Lung (tissue), 16 donors: ENCODE results near the gene DDX24. TPM values are rescaled to one million over a fixed set of nuclear protein-coding genes. Genes with fewer than 3 reads are reported as not detected.

Experiments
- ATAC-seq: fragments of 200-7000 bp; cut with Tn5 transposase; one replicate; pipeline ENCODE4 v1.9.1; 2020; ENCODE audit warnings: moderate number of reproducible peaks; ENCODE audit not compliant: insufficient read depth, low FRiP score
- DNase-seq, 3 donors: peaks; one replicate each; pipeline ENCODE4 v3.0.0-alpha.2; 2013 to 2017
- H3K27ac ChIP-seq, 2 donors: one replicate each; pipeline ENCODE4 v1.5.1; 2013; ENCODE audit warnings: mild to moderate bottlenecking in 2 of 2, moderate library complexity in 2 of 2, control low read depth in 1 of 2, inconsistent platforms in 1 of 2, low read depth in 1 of 2, low read length in 1 of 2
- H3K27me3 ChIP-seq, 3 donors: one replicate each; pipeline ENCODE4 v1.5.1; 2013; ENCODE audit warnings: low read length in 2 of 3; ENCODE audit not compliant: control insufficient read depth in 3 of 3, insufficient read depth in 3 of 3
- H3K36me3 ChIP-seq, 4 donors: one replicate each; pipeline ENCODE4 v1.5.1; 2013; ENCODE audit warnings: low read length in 4 of 4, mild to moderate bottlenecking in 1 of 4, moderate library complexity in 1 of 4; ENCODE audit not compliant: control insufficient read depth in 4 of 4, insufficient read depth in 4 of 4
- H3K4me1 ChIP-seq, 5 donors: one replicate each; pipeline ENCODE4 v1.5.1; 2013; ENCODE audit warnings: low read length in 5 of 5, mild to moderate bottlenecking in 2 of 5, moderate library complexity in 1 of 5; ENCODE audit not compliant: control insufficient read depth in 5 of 5, insufficient read depth in 5 of 5
- H3K4me3 ChIP-seq: one replicate; pipeline ENCODE4 v1.5.1; 2013; ENCODE audit warnings: mild to moderate bottlenecking, control low read depth, moderate library complexity
- H3K9ac ChIP-seq, 2 donors: one replicate each; pipeline ENCODE4 v1.5.1; 2013; ENCODE audit warnings: low read length in 2 of 2, control low read depth in 1 of 2; ENCODE audit not compliant: insufficient read depth in 1 of 2
- H3K9me3 ChIP-seq, 4 donors: one replicate each; pipeline ENCODE4 v1.5.1; 2013; ENCODE audit warnings: low read length in 3 of 4, mild to moderate bottlenecking in 1 of 4, moderate library complexity in 1 of 4; ENCODE audit not compliant: control insufficient read depth in 4 of 4, insufficient read depth in 3 of 4
- CTCF ChIP-seq: IDR thresholded peaks from 2 replicates; pipeline ENCODE4 v1.5.1; 2012; ENCODE audit warnings: mild to moderate bottlenecking; ENCODE audit errors: control extremely low read depth, extremely low read depth
- WGBS, 2 donors: extraction: QIAGEN DNeasy Blood & Tissue Kit; methylation state at CpG; one replicate each; pipeline ENCODE4 v1.1.7; 2013; 5-methylcytosine and 5-hydroxymethylcytosine counted together
- long read RNA-seq, 5 donors: transcript quantifications; one replicate each; lab custom pipeline, GENCODE V29; 2026
- polyA plus RNA-seq, 2 donors: library from polyadenylated mRNA; stranded (reverse); fragments of 200-250 nt; gene quantifications; one replicate each; pipeline ENCODE4 v1.2.1, GENCODE V29; 2013
- total RNA-seq, 2 donors: library from RNA; depleted of rRNA in 1 of 2; stranded (reverse); fragments of >200 nt in 1 of 2; gene quantifications; one replicate each; pipeline ENCODE4 v1.2.1, GENCODE V29; 2014 to 2021
- donor health status: control.
- donor health status: control.
- donor health status: Bipolar disorder and iron deficiency.
- donor health status: healthy.
- donor health status: DM: yes; HTN: yes; CAD: no.

Gene DDX24
- 100 to 1,000 TPM; 116 to 138 TPM for total RNA-seq
- 10 to 100 TPM; 78.4 to 98.9 TPM for polyA plus RNA-seq
- long read RNA-seq, donor 1, full-length matches to known transcripts = 49 of 76 reads
- long read RNA-seq, donor 1, partial matches to known transcripts = 27 of 76 reads
- long read RNA-seq, donor 1, other reads (novel, unspliced or antisense) = 0 of 76 reads
- long read RNA-seq, donor 2, transcript DDX24-206 (2 exons, 810 nt) = major isoform, 29 of 50 reads
- long read RNA-seq, donor 2, partial matches to known transcripts = 20 of 50 reads
- long read RNA-seq, donor 2, other reads (novel, unspliced or antisense) = 0 of 50 reads
- long read RNA-seq, donor 3, full-length matches to known transcripts = 57 of 57 reads
- long read RNA-seq, donor 3, partial matches to known transcripts = 0 of 57 reads
- long read RNA-seq, donor 3, other reads (novel, unspliced or antisense) = 0 of 57 reads
- long read RNA-seq, donor 4, transcript DDX24-206 (2 exons, 810 nt) = major isoform, 25 of 44 reads
- long read RNA-seq, donor 4, partial matches to known transcripts = 15 of 44 reads
- long read RNA-seq, donor 4, other reads (novel, unspliced or antisense) = 0 of 44 reads
- long read RNA-seq, donor 5, full-length matches to known transcripts = 78 of 117 reads
- long read RNA-seq, donor 5, partial matches to known transcripts = 39 of 117 reads
- long read RNA-seq, donor 5, other reads (novel, unspliced or antisense) = 0 of 117 reads

GRCh38 chr14:94080621-94081385 is at the start of gene DDX24, which contains the start of gene IFI27L1:
DDX24 (minus strand) TSS chr14:94081202; CDS start chr14:94079742, 1,460 bp downstream.
IFI27L1 (plus strand) TSS chr14:94081310; CDS start chr14:94096938, 15,628 bp downstream.
- Histone ChIP-seq H3K9me3 (peaks cover 0 to 2% (median 0%) of the 10 kb centered on the region in 4 donors), H3K9ac (peak within 1 kb of the TSS; percentile 89 to 93), H3K27ac (peak within 1 kb of the TSS; percentile 85 to 97), H3K4me3 (peak within 1 kb of the TSS; percentile 93), H3K4me1 (peaks cover 6 to 40% (median 25%) of the 10 kb centered on the region in 5 donors), H3K36me3 (peaks cover 6 to 20% (median 16%) of the 10 kb centered on the region in 4 donors), H3K27me3 (no peaks in the 10 kb centered on the region)
- DNase-seq (peak; percentile 96 to 98 (median 97)), ATAC-seq (peak; percentile 98)
- TF ChIP-seq CTCF = no peak
- 0% methylated on average over 77 of the region's 77 CpGs for WGBS, 2 donors

- peak overlapping the region in 1 of 2 donors; percentile 45 for H3K9ac ChIP-seq
- peaks cover 0 to 6% (median 0%) of the 10 kb centered on the region in 4 donors for H3K36me3 ChIP-seq
- peak overlapping the region in 1 of 2 donors; percentile 88 for H3K27ac ChIP-seq
- H3K9me3 ChIP-seq = no peaks in the 10 kb centered on the region
- DNase-seq (peak; percentile 31 to 77 (median 67)), ATAC-seq (peak; percentile 60)
- H3K4me3 ChIP-seq = peak overlapping the region; percentile 24
- H3K27me3 ChIP-seq = peaks cover 0 to 2% (median 2%) of the 10 kb centered on the region in 3 donors
- no peak for TF ChIP-seq CTCF
- peaks cover 0 to 18% (median 5%) of the 10 kb centered on the region in 5 donors for H3K4me1 ChIP-seq
- WGBS, 2 donors = 0 to 2% methylated on average over 12 of the region's 12 CpGs
Observed at GRCh38 chr14:94129758-94130414, 48.9 kb upstream of the DDX24 start.

GRCh38 chr14:94129111-94129757 is 48.2 kb upstream of the DDX24 start, which contains the start of gene IFI27L2:
IFI27L2 (minus strand) TSS chr14:94129604; CDS start chr14:94129564, 40 bp downstream.
- ATAC-seq (peak; percentile 85), DNase-seq (peak; percentile 89 to 93 (median 91))
- Histone ChIP-seq H3K27ac (peak within 1 kb of the TSS; percentile 88 to 92), H3K36me3 (peaks cover 0 to 6% (median 0%) of the 10 kb centered on the region in 4 donors), H3K27me3 (peaks cover 0 to 2% (median 0%) of the 10 kb centered on the region in 3 donors), H3K4me1 (peaks cover 0 to 18% (median 5%) of the 10 kb centered on the region in 5 donors), H3K9me3 (no peaks in the 10 kb centered on the region), H3K9ac (peak within 1 kb of the TSS in 1 of 2 donors; percentile 46), H3K4me3 (peak within 1 kb of the TSS; percentile 68)
- WGBS, 2 donors = 1% methylated on average over 26 to 27 of the region's 27 CpGs
- peak; percentile 11 for TF ChIP-seq CTCF
